ENCODE data around the gene PMEPA1. TPM values are rescaled to one million over a fixed set of nuclear protein-coding genes. Genes with fewer than 3 reads are reported as not detected.

PMEPA1 gene
- total and polyA plus RNA-seq, 10 of the 15 experiments (the other 5 are each of a cell fraction or from before 2014, with no cell fraction given), result 0.02 to 0.10 (median 0.04) TPM; not detected in 3

DNA sequence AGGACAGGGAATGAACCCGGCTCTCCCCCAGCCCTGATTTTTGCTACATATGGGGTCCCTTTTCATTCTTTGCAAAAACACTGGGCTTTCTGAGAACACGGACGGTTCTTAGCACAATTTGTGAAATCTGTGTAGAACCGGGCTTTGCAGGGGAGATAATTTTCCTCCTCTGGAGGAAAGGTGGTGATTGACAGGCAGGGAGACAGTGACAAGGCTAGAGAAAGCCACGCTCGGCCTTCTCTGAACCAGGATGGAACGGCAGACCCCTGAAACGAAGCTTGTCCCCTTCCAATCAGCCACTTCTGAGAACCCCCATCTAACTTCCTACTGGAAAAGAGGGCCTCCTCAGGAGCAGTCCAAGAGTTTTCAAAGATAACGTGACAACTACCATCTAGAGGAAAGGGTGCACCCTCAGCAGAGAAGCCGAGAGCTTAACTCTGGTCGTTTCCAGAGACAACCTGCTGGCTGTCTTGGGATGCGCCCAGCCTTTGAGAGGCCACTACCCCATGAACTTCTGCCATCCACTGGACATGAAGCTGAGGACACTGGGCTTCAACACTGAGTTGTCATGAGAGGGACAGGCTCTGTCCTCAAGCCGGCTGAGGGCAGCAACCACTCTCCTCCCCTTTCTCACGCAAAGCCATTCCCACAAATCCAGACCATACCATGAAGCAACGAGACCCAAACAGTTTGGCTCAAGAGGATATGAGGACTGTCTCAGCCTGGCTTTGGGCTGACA is 60.8 kb downstream of the PMEPA1 start:
- BruUV-seq (replicated peaks), result no TSS peak
- TF ChIP-seq, protein P1, sequence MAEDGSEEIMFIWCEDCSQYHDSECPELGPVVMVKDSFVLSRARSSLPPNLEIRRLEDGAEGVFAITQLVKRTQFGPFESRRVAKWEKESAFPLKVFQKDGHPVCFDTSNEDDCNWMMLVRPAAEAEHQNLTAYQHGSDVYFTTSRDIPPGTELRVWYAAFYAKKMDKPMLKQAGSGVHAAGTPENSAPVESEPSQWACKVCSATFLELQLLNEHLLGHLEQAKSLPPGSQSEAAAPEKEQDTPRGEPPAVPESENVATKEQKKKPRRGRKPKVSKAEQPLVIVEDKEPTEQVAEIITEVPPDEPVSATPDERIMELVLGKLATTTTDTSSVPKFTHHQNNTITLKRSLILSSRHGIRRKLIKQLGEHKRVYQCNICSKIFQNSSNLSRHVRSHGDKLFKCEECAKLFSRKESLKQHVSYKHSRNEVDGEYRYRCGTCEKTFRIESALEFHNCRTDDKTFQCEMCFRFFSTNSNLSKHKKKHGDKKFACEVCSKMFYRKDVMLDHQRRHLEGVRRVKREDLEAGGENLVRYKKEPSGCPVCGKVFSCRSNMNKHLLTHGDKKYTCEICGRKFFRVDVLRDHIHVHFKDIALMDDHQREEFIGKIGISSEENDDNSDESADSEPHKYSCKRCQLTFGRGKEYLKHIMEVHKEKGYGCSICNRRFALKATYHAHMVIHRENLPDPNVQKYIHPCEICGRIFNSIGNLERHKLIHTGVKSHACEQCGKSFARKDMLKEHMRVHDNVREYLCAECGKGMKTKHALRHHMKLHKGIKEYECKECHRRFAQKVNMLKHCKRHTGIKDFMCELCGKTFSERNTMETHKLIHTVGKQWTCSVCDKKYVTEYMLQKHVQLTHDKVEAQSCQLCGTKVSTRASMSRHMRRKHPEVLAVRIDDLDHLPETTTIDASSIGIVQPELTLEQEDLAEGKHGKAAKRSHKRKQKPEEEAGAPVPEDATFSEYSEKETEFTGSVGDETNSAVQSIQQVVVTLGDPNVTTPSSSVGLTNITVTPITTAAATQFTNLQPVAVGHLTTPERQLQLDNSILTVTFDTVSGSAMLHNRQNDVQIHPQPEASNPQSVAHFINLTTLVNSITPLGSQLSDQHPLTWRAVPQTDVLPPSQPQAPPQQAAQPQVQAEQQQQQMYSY (CRISPR knock-in tag; IDR thresholded peaks at IDR 0.05), result no peak
- TF ChIP-seq, protein P2, sequence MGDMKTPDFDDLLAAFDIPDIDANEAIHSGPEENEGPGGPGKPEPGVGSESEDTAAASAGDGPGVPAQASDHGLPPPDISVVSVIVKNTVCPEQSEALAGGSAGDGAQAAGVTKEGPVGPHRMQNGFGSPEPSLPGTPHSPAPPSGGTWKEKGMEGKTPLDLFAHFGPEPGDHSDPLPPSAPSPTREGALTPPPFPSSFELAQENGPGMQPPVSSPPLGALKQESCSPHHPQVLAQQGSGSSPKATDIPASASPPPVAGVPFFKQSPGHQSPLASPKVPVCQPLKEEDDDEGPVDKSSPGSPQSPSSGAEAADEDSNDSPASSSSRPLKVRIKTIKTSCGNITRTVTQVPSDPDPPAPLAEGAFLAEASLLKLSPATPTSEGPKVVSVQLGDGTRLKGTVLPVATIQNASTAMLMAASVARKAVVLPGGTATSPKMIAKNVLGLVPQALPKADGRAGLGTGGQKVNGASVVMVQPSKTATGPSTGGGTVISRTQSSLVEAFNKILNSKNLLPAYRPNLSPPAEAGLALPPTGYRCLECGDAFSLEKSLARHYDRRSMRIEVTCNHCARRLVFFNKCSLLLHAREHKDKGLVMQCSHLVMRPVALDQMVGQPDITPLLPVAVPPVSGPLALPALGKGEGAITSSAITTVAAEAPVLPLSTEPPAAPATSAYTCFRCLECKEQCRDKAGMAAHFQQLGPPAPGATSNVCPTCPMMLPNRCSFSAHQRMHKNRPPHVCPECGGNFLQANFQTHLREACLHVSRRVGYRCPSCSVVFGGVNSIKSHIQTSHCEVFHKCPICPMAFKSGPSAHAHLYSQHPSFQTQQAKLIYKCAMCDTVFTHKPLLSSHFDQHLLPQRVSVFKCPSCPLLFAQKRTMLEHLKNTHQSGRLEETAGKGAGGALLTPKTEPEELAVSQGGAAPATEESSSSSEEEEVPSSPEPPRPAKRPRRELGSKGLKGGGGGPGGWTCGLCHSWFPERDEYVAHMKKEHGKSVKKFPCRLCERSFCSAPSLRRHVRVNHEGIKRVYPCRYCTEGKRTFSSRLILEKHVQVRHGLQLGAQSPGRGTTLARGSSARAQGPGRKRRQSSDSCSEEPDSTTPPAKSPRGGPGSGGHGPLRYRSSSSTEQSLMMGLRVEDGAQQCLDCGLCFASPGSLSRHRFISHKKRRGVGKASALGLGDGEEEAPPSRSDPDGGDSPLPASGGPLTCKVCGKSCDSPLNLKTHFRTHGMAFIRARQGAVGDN (IDR thresholded peaks at IDR 0.05), result no peak
- TF ChIP-seq, protein P3, sequence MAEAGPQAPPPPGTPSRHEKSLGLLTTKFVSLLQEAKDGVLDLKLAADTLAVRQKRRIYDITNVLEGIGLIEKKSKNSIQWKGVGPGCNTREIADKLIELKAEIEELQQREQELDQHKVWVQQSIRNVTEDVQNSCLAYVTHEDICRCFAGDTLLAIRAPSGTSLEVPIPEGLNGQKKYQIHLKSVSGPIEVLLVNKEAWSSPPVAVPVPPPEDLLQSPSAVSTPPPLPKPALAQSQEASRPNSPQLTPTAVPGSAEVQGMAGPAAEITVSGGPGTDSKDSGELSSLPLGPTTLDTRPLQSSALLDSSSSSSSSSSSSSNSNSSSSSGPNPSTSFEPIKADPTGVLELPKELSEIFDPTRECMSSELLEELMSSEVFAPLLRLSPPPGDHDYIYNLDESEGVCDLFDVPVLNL (IDR thresholded peaks at IDR 0.05; ENCODE audit: low read depth, low read length), result no peak
- Histone ChIP-seq H3K9ac (ENCODE audit: control insufficient read depth, insufficient read depth, low read length) (no peak overlapping the region), H3K9me3 (replicated peaks; ENCODE audit: control insufficient read depth, insufficient read depth, low read length) (peaks cover 2% of the 10 kb centered on the region; the same call in 1 of the 3 replicates), H2AFZ (ENCODE audit: control insufficient read depth, low read depth, low read length) (no peak overlapping the region), H4K20me1 (ENCODE audit: control insufficient read depth, insufficient read depth) (no peaks in the 10 kb centered on the region; the same call in 1 of the 2 replicates), H3K4me3 (no peak overlapping the region), H3K4me1 (ENCODE audit: control insufficient read depth, insufficient read depth, low read length) (no peaks in the 10 kb centered on the region), H3K27me3 (replicated peaks in 1 of 2; ENCODE audit: control insufficient read depth in 2 of 2, insufficient read depth in 2 of 2, low read length in 1 of 2) (no peaks in the 10 kb centered on the region), H3K27ac (ENCODE audit: control insufficient read depth, insufficient read depth) (no peak overlapping the region), H3K4me2 (ENCODE audit: control insufficient read depth, insufficient read depth) (no peak overlapping the region), H3K79me2 (ENCODE audit: control insufficient read depth, insufficient read depth, low read length) (no peaks in the 10 kb centered on the region), H3K36me3 (ENCODE audit: control insufficient read depth in 2 of 2, insufficient read depth in 2 of 2, low read length in 1 of 2) (no peaks in the 10 kb centered on the region)
- WGBS (ENCODE audit: insufficient coverage, insufficient replicate concordance, low lambda C conversion rate, missing lambda C conversion rate), result 42% methylated on average over 15 of the region's 15 CpGs
- ChIA-PET SMC1A (ENCODE audit: uncharacterized antibody, unreplicated experiment) (no interaction called here), POLR2A (no interaction called here), CTCF (interaction anchor here (0.6 to 1.2 kb wide), 3 partner anchors 52 to 544 kb away, joined by 3 read pairs; no protein-coding TSS in a partner anchor), RAD21 (ENCODE audit: unreplicated experiment) (interaction anchor here (1.0 kb wide), 1 partner anchor 26 kb away, joined by 3 read pairs; no protein-coding TSS in a partner anchor)
- no peak for DNase-seq (ENCODE audit: low read depth, low spot score)
- intact Hi-C loops (cut with micrococcal nuclease; ENCODE audit: unreplicated experiment), result no loop called here
- in situ Hi-C loops (cut with MboI), result no loop called here
- no peak for FAIRE-seq
- ATAC-seq, result no peak
